Trophoblast cell (in vitro differentiated cells and primary cell): ENCODE measurements around the gene SULT4A1.

Experiments used
- DNase-seq, 2 donors: peaks; one replicate each; pipeline ENCODE4 v3.0.0-alpha.2; 2016
- H2AFZ ChIP-seq: 2 replicates; pipeline ENCODE4 v1.6.1; 2013; ENCODE audit warnings: low read length, moderate library complexity, mild to moderate bottlenecking; ENCODE audit not compliant: insufficient read depth, poor library complexity
- H2AK5ac ChIP-seq: 2 replicates; pipeline ENCODE4 v1.6.1; 2013; ENCODE audit warnings: mild to moderate bottlenecking, low read length
- H2BK120ac ChIP-seq: 2 replicates; pipeline ENCODE4 v1.6.1; 2013; ENCODE audit warnings: low read length, mild to moderate bottlenecking, moderate library complexity; ENCODE audit not compliant: insufficient read depth, poor library complexity
- H2BK12ac ChIP-seq: 2 replicates; pipeline ENCODE4 v1.6.1; 2013; ENCODE audit warnings: mild to moderate bottlenecking, low read length, moderate library complexity
- H2BK5ac ChIP-seq: 2 replicates; pipeline ENCODE4 v1.6.1; 2013; ENCODE audit warnings: low read length, low read depth, moderate library complexity, mild to moderate bottlenecking; ENCODE audit not compliant: poor library complexity
- H3K14ac ChIP-seq: 2 replicates; pipeline ENCODE4 v1.6.1; 2013; ENCODE audit warnings: mild to moderate bottlenecking, low read length
- H3K18ac ChIP-seq: 2 replicates; pipeline ENCODE4 v1.6.1; 2013; ENCODE audit warnings: mild to moderate bottlenecking, low read length
- H3K23ac ChIP-seq: 2 replicates; pipeline ENCODE4 v1.6.1; 2013; ENCODE audit warnings: low read length
- H3K27ac ChIP-seq: 2 replicates; pipeline ENCODE4 v1.5.1; 2013; ENCODE audit warnings: low read depth, mild to moderate bottlenecking, inconsistent platforms, low read length, moderate library complexity
- H3K27me3 ChIP-seq: 2 replicates; pipeline ENCODE4 v1.6.1; 2013; ENCODE audit warnings: inconsistent platforms, mild to moderate bottlenecking, low read length, moderate library complexity; ENCODE audit not compliant: insufficient read depth
- H3K36me3 ChIP-seq, 2 experiments: 1 replicate in 1 of 2; 2 replicates in 1 of 2; pipeline ENCODE4 v1.6.1; 2013; ENCODE audit warnings: low read length in 2 of 2, mild to moderate bottlenecking in 2 of 2, moderate library complexity in 1 of 2; ENCODE audit not compliant: insufficient read depth in 2 of 2, control insufficient read depth in 1 of 2
- H3K4ac ChIP-seq: 2 replicates; pipeline ENCODE4 v1.6.1; 2013; ENCODE audit warnings: low read depth, mild to moderate bottlenecking, low read length, moderate library complexity
- H3K4me1 ChIP-seq, 2 experiments: 1 replicate in 1 of 2; 2 replicates in 1 of 2; pipeline ENCODE4 v1.6.1; 2013; ENCODE audit warnings: low read length in 2 of 2, mild to moderate bottlenecking in 2 of 2, moderate library complexity in 1 of 2; ENCODE audit not compliant: insufficient read depth in 2 of 2, control insufficient read depth in 1 of 2
- H3K4me2 ChIP-seq: 2 replicates; pipeline ENCODE4 v1.6.1; 2013; ENCODE audit warnings: inconsistent platforms, mild to moderate bottlenecking, low read length, moderate library complexity
- H3K4me3 ChIP-seq: 2 replicates; pipeline ENCODE4 v1.5.1; 2013; ENCODE audit warnings: mild to moderate bottlenecking, low read depth, low read length, inconsistent platforms
- H3K79me1 ChIP-seq: one replicate; pipeline ENCODE4 v1.6.1; 2013; ENCODE audit warnings: low read length
- H3K79me2 ChIP-seq: 2 replicates; pipeline ENCODE4 v1.6.1; 2013; ENCODE audit warnings: low read length, mild to moderate bottlenecking; ENCODE audit not compliant: control insufficient read depth, insufficient read depth, poor library complexity
- H3K9ac ChIP-seq: 2 replicates; pipeline ENCODE4 v1.6.1; 2013; ENCODE audit warnings: mild to moderate bottlenecking, low read length
- H3K9me3 ChIP-seq: 2 replicates; pipeline ENCODE4 v1.6.1; 2013; ENCODE audit warnings: low read depth, mild to moderate bottlenecking, control low read depth, inconsistent platforms, low read length; ENCODE audit not compliant: insufficient read depth
- H4K12ac ChIP-seq: 2 replicates; pipeline ENCODE4 v1.6.1; 2013; ENCODE audit warnings: low read depth, mild to moderate bottlenecking, low read length, moderate library complexity
- H4K8ac ChIP-seq: 2 replicates; pipeline ENCODE4 v1.6.1; 2013; ENCODE audit warnings: low read depth, mild to moderate bottlenecking, low read length, moderate library complexity
- H4K91ac ChIP-seq: one replicate; pipeline ENCODE4 v1.6.1; 2013; ENCODE audit warnings: low read depth, mild to moderate bottlenecking, low read length, moderate library complexity
- WGBS: extraction: QIAGEN DNeasy Blood & Tissue Kit; methylation state at CpG from one replicate; pipeline ENCODE4 v1.1.7; 2013; ENCODE audit warnings: missing lambda C conversion rate; ENCODE audit not compliant: insufficient read length, insufficient coverage; ENCODE audit errors: extremely low coverage; 5-methylcytosine and 5-hydroxymethylcytosine counted together

SULT4A1 gene

GRCh38 chr22:43893266-43893665 is 31.0 kb upstream of the SULT4A1 start:
- Histone ChIP-seq H3K36me3 (no peaks in the 10 kb centered on the region), H2BK120ac (no peak overlapping the region), H2AFZ (no peak overlapping the region), H3K27me3 (peaks cover 22% of the 10 kb centered on the region), H2BK5ac (no peak overlapping the region), H4K12ac (no peak overlapping the region), H3K79me1 (no peaks in the 10 kb centered on the region), H3K9ac (no peak overlapping the region), H2BK12ac (no peak overlapping the region), H3K9me3 (peaks cover 2% of the 10 kb centered on the region), H4K91ac (no peak overlapping the region), H3K18ac (no peak overlapping the region), H3K4me1 (peaks cover 0 to 4% of the 10 kb centered on the region in 2 experiments), H3K27ac (no peak overlapping the region), H3K4me3 (no peak overlapping the region), H3K4me2 (no peak overlapping the region), H3K23ac (no peak overlapping the region), H3K4ac (no peak overlapping the region), H3K14ac (no peak overlapping the region), H2AK5ac (no peak overlapping the region), H4K8ac (no peak overlapping the region), H3K79me2 (no peaks in the 10 kb centered on the region)
- WGBS: no CpG with 5 or more reads among the region's 5 CpGs
- DNase-seq: no peak

DNA sequence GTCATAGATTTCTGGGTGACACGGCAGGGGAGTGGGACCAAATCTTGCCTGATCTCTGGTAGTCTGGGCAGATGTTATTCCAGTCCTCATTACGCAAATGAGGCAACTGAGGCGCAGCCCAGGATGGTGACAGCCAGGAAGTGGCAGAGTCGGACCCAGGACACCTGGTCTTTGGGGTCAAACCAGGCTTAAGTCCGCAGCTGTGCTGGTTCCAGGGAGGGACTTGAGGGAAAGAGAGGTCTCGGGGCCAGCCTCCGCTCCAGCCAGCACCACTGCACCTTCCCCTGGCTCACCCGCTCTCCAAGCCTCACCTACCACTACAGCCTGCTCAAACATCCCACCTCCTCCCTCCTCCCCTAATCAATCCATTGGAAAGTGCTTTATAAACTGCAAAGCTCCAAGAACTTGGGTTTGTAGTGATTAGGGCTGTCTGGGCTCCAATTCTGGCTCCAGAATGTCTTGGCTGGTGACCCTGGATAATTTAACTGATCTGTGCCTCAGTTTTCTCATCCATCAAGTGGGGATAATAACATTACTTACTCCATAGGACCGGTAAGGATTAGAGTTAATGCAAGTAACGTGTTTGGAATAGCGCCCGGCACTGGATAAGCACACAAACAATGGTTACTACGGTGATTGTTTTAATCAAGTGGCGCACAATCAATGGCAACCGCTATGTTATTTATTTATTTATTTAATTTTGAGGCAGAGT is 30.0 kb upstream of the SULT4A1 start:
- Histone ChIP-seq H3K4me3 (no peak overlapping the region), H3K4me2 (no peak overlapping the region), H3K79me2 (no peaks in the 10 kb centered on the region), H3K9me3 (peaks cover 2% of the 10 kb centered on the region), H3K4me1 (peaks cover 0 to 4% of the 10 kb centered on the region in 2 experiments), H4K91ac (no peak overlapping the region), H3K27me3 (peaks cover 22% of the 10 kb centered on the region), H4K8ac (no peak overlapping the region), H2AK5ac (no peak overlapping the region), H3K18ac (no peak overlapping the region), H2BK12ac (no peak overlapping the region), H3K79me1 (no peaks in the 10 kb centered on the region), H3K36me3 (no peaks in the 10 kb centered on the region), H2BK120ac (no peak overlapping the region), H3K27ac (no peak overlapping the region), H2AFZ (no peak overlapping the region), H3K14ac (no peak overlapping the region), H3K4ac (no peak overlapping the region), H3K23ac (no peak overlapping the region), H4K12ac (no peak overlapping the region), H2BK5ac (no peak overlapping the region), H3K9ac (no peak overlapping the region)
- WGBS: no CpG with 5 or more reads among the region's 15 CpGs
- DNase-seq: no peak

DNA sequence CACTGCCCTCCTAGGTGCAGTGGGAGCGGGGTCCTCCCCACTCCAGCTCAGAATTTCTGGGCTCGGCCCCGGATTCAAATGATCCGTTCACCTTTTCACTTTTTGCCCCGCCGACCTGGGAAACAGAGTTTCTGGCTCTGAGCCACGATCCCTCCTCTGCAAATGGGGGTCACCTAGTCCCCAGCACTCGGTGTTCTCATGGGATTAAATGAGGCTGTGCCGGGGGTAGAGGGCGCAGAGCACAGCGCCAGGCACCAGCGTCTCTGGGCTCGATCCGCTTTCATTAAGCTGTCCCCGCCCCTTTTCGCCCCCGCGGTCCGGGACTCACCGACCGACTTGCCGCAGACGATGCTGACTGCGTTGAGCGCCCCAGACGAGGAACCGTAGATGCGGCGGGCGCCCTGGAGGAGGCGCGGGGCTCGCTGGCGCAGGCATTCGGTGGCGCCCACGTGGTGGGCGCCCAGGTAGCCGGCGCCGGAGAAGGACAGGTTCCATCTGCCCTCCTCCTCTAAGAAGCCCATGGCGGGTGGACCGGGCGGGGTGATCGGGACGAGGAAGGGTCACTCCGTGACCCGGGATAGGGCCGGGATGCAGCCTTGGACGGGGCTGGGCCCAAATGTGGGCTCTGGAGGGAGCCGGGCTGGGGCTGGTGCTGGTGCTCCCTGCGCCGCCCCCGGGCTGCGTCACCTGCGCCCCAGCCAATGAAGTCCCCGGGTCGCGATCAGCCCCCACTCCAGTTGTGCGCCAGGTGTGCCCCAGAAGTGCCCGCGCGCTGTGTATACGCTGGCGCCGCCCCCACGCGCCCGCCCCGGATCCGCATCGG is 29.3 kb upstream of the SULT4A1 start, which contains the start of gene PNPLA5:
Gene PNPLA5 (minus strand): TSS at position 654 of the 823 bp plus-strand sequence. CDS start 133 bp downstream, at position 521.
- no peak within 1 kb of the TSS for H3K14ac ChIP-seq
- no peak within 1 kb of the TSS for H2BK120ac ChIP-seq
- H3K23ac ChIP-seq: no peak within 1 kb of the TSS
- no peaks in the 10 kb centered on the region for H3K79me1 ChIP-seq
- H3K79me2 ChIP-seq: no peaks in the 10 kb centered on the region
- WGBS: no CpG with 5 or more reads among the region's 72 CpGs
- no peak within 1 kb of the TSS for H2AFZ ChIP-seq
- H3K27me3 ChIP-seq: peaks cover 22% of the 10 kb centered on the region
- H4K91ac ChIP-seq: no peak within 1 kb of the TSS
- peaks cover 2% of the 10 kb centered on the region for H3K9me3 ChIP-seq
- no peak within 1 kb of the TSS for H3K9ac ChIP-seq
- H2BK12ac ChIP-seq: no peak within 1 kb of the TSS
- no peak within 1 kb of the TSS for H2BK5ac ChIP-seq
- no peak within 1 kb of the TSS for H3K4me3 ChIP-seq
- H3K4me2 ChIP-seq: peak within 1 kb of the TSS; percentile 13
- no peak for DNase-seq
- no peak within 1 kb of the TSS for H3K4ac ChIP-seq
- no peak within 1 kb of the TSS for H4K12ac ChIP-seq
- no peak within 1 kb of the TSS for H3K18ac ChIP-seq
- H3K27ac ChIP-seq: no peak within 1 kb of the TSS
- H4K8ac ChIP-seq: no peak within 1 kb of the TSS
- H2AK5ac ChIP-seq: no peak within 1 kb of the TSS
- peaks cover 0 to 4% of the 10 kb centered on the region in 2 experiments for H3K4me1 ChIP-seq
- H3K36me3 ChIP-seq: no peaks in the 10 kb centered on the region

GRCh38 chr22:43890901-43891331 is 28.6 kb upstream of the SULT4A1 start:
- Histone ChIP-seq H3K4me3 (no peak overlapping the region), H4K91ac (no peak overlapping the region), H3K4me1 (peaks cover 0 to 4% of the 10 kb centered on the region in 2 experiments), H2BK5ac (no peak overlapping the region), H3K27me3 (peaks cover 22% of the 10 kb centered on the region), H4K12ac (no peak overlapping the region), H3K4me2 (no peak overlapping the region), H2BK120ac (no peak overlapping the region), H2AK5ac (no peak overlapping the region), H3K79me1 (no peaks in the 10 kb centered on the region), H3K18ac (no peak overlapping the region), H3K27ac (no peak overlapping the region), H2AFZ (no peak overlapping the region), H2BK12ac (no peak overlapping the region), H4K8ac (no peak overlapping the region), H3K79me2 (no peaks in the 10 kb centered on the region), H3K9me3 (peaks cover 2% of the 10 kb centered on the region), H3K14ac (no peak overlapping the region), H3K36me3 (no peaks in the 10 kb centered on the region), H3K9ac (no peak overlapping the region), H3K4ac (no peak overlapping the region), H3K23ac (no peak overlapping the region)
- no peak for DNase-seq
- no CpG with 5 or more reads among the region's 24 CpGs for WGBS
